HepG2 (cell line): ENCODE data around the gene GJD3. TPM values are rescaled to one million over a fixed set of nuclear protein-coding genes. Genes with fewer than 3 reads are reported as not detected.
A peak's percentile ranks its signal among the peaks of the same experiment; 100 is the strongest.

Experiments
- CCAR2 ChIP-seq: fragments of 200-400 bp; formaldehyde crosslinking; optimal IDR thresholded peaks from 2 replicates; pipeline ENCODE3; 2018; ENCODE audit warnings: low read depth, mild to moderate bottlenecking, low read length, moderate library complexity
- FOXA1 ChIP-seq, 2 experiments: fragments of 450-650 bp in 1 of 2; sonication (generic) in 1 of 2; formaldehyde crosslinking in 1 of 2; IDR thresholded peaks; 2 replicates each; pipeline versions ENCODE4 v1.4.0 to v1.6.1; 2016 to 2020; ENCODE audit warnings: missing genetic modification reagents in 1 of 2
- HMG20B ChIP-seq: conservative IDR thresholded peaks from 2 replicates; pipeline ENCODE4 v1.6.1; 2016; ENCODE audit warnings: missing genetic modification reagents, missing compliant biosample characterization
- HOXA3 ChIP-seq: sonication (generic); formaldehyde crosslinking; IDR thresholded peaks from 2 replicates; pipeline ENCODE4 v1.5.0; 2020; ENCODE audit warnings: missing genetic modification reagents
- KAT8 ChIP-seq: IDR thresholded peaks from 2 replicates; pipeline ENCODE4 v1.6.1; 2016; ENCODE audit warnings: missing genetic modification reagents, missing compliant biosample characterization
- MATR3 ChIP-seq: sonication (generic); formaldehyde crosslinking; IDR thresholded peaks from 2 replicates; pipeline ENCODE4 v1.4.0; 2020; ENCODE audit warnings: missing genetic modification reagents
- RAD51 ChIP-seq: fragments of 450-650 bp; IDR thresholded peaks from 2 replicates; pipeline ENCODE4 v1.6.1; 2016; ENCODE audit warnings: borderline replicate concordance
- SIN3A ChIP-seq: IDR thresholded peaks from 2 replicates; pipeline ENCODE4 v1.6.1; 2011; ENCODE audit warnings: low read depth, mild to moderate bottlenecking, control low read depth, low read length, borderline replicate concordance
- SP2 ChIP-seq: sonication (generic); formaldehyde crosslinking; IDR thresholded peaks from 2 replicates; pipeline ENCODE4 v1.5.1; 2020; ENCODE audit warnings: mild to moderate bottlenecking, missing genetic modification reagents
- TOPORS ChIP-seq: sonication (generic); formaldehyde crosslinking; IDR thresholded peaks from 2 replicates; pipeline ENCODE4 v1.8.0; 2023; ENCODE audit warnings: mild to moderate bottlenecking, missing genetic modification reagents
- YEATS4 ChIP-seq: sonication (generic); formaldehyde crosslinking; IDR thresholded peaks from 2 replicates; pipeline ENCODE4 v1.4.0; 2020; ENCODE audit warnings: missing genetic modification reagents, borderline replicate concordance
- ZBTB2 ChIP-seq: sonication (generic); formaldehyde crosslinking; IDR thresholded peaks from 2 replicates; pipeline ENCODE4 v1.8.0; 2022; ENCODE audit warnings: low read depth, missing genetic modification reagents
- ZBTB21 ChIP-seq: sonication (generic); formaldehyde crosslinking; IDR thresholded peaks from 2 replicates; pipeline ENCODE4 v1.4.0; 2020; ENCODE audit warnings: missing genetic modification reagents
- ZNF17 ChIP-seq: sonication (generic); formaldehyde crosslinking; IDR thresholded peaks from 2 replicates; pipeline ENCODE4 v1.5.0; 2020; ENCODE audit warnings: mild to moderate bottlenecking, missing genetic modification reagents
- ZNF337 ChIP-seq: sonication (generic); formaldehyde crosslinking; IDR thresholded peaks from 2 replicates; pipeline ENCODE4 v1.5.1; 2020; ENCODE audit warnings: missing genetic modification reagents, low read depth, mild to moderate bottlenecking, borderline replicate concordance
- ZNF589 ChIP-seq: sonication (generic); formaldehyde crosslinking; conservative IDR thresholded peaks from 2 replicates; pipeline ENCODE4 v1.8.0; 2022; ENCODE audit warnings: mild to moderate bottlenecking, moderate library complexity, missing genetic modification reagents
- ZNF674 ChIP-seq: sonication (generic); formaldehyde crosslinking; IDR thresholded peaks from 2 replicates; pipeline ENCODE4 v1.5.0; 2020; ENCODE audit warnings: low read depth, mild to moderate bottlenecking, missing genetic modification reagents
- ZNF788 ChIP-seq: sonication (generic); formaldehyde crosslinking; IDR thresholded peaks from 2 replicates; pipeline ENCODE4 v1.5.0; 2020; ENCODE audit warnings: mild to moderate bottlenecking, missing genetic modification reagents, borderline replicate concordance
- polyA plus RNA-seq, 8 experiments: library from polyadenylated mRNA; depleted of rRNA in 3 of 8; stranded (reverse) in 7 of 8; unstranded in 1 of 8; fragments of >200 nt; fragmentation: Illumina TruSeq in 4 of 8; extraction: Trizol in 4 of 8; gene quantifications; 2 replicates each; pipeline versions ENCODE4 v1.2.1 to v1.2.3, GENCODE V29; 2011 to 2016; ENCODE audit warnings: low read depth in 4 of 8, missing spikeins in 1 of 8, mixed read lengths in 1 of 8; ENCODE audit not compliant: insufficient read depth in 1 of 8
- total RNA-seq, 5 experiments: library from RNA; depleted of rRNA; stranded (reverse); fragments of >200 nt; fragmentation: Illumina TruSeq; extraction: Trizol; gene quantifications; 2 replicates each; pipeline ENCODE4 v1.2.3, GENCODE V29; 2016; ENCODE audit warnings: low read depth in 1 of 5
- TF ChIP-seq, protein P1 (sequence below): sonication (generic); formaldehyde crosslinking; IDR thresholded peaks from 2 replicates; pipeline ENCODE4 v1.4.0; 2020; ENCODE audit warnings: mild to moderate bottlenecking, missing genetic modification reagents
- TF ChIP-seq, protein P2 (sequence below): sonication (generic); formaldehyde crosslinking; IDR thresholded peaks from 2 replicates; pipeline ENCODE4 v1.4.0; 2020; ENCODE audit warnings: missing genetic modification reagents
- TF ChIP-seq, protein P3 (sequence below): sonication (generic); formaldehyde crosslinking; IDR thresholded peaks from 2 replicates; pipeline ENCODE4 v1.5.0; 2020; ENCODE audit warnings: missing genetic modification reagents, mild to moderate bottlenecking, borderline replicate concordance

The GJD3 gene
- total and polyA plus RNA-seq, 2 of the 13 experiments (the other 11 are each of a cell fraction or from before 2014, with no cell fraction given), result not detected

DNA sequence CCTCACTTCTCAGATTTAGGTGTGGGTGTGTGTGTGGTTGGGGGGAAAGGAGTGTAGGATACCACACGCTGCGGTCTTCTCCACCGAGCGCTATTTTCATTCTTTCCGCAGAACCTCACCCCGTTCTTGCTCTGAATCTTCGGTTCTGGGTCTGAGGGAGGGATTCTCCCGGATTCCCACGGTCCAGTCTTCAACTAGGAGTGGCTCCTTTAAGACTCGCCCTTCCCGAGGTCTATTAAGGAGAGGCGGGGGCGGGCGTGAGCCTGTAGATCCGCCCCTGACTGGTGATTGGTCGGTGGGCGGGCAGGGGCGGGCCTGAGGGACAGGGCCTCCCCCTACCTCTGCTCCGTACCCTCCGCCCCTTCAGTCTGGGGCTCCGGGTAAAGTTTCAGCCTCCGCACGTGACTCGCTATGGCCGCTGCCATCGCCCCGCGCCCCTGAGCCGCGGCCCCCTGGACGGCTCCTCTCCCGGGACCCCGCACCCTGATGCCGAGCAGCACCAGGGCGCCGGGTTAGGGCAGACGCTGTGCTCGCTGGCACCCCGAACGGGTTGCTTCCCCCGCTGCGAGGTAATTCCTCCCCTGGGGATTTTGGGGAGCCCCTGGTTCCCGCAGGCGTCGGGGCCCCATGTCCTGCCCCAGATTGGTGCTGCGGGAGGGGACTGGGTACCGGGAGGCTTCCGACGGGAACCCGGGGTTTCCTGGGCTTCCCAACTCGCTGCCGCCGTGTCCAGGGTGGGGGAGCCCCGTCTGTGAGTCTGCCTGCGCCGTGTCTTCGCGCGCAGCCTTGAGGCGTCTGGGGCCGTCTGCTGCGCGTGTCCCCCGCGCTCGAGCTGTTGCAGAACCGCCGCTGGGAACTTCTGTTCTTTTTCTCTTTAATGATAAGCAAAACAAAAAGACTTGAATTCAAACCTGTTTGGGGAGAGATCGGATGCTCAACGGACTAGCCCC, 46.4 kb downstream of the GJD3 start (continued):
- no peak for TF ChIP-seq HMG20B (CRISPR knock-in tag)
- TF ChIP-seq ZBTB2 (CRISPR knock-in tag), result 0 out of 2 replicates have a peak, but pooled peaks have one; percentile 30
- TF ChIP-seq ZBTB21 (CRISPR knock-in tag), result no peak
- peak; percentile 80 for TF ChIP-seq YEATS4
- TF ChIP-seq TOPORS (CRISPR knock-in tag), result no peak
- no peak for TF ChIP-seq CCAR2
- TF ChIP-seq, protein P1, sequence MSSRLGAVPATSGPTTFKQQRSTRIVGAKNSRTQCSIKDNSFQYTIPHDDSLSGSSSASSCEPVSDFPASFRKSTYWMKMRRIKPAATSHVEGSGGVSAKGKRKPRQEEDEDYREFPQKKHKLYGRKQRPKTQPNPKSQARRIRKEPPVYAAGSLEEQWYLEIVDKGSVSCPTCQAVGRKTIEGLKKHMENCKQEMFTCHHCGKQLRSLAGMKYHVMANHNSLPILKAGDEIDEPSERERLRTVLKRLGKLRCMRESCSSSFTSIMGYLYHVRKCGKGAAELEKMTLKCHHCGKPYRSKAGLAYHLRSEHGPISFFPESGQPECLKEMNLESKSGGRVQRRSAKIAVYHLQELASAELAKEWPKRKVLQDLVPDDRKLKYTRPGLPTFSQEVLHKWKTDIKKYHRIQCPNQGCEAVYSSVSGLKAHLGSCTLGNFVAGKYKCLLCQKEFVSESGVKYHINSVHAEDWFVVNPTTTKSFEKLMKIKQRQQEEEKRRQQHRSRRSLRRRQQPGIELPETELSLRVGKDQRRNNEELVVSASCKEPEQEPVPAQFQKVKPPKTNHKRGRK (CRISPR knock-in tag), result no peak; the same call in 1 of the 2 replicates
- TF ChIP-seq ZNF589 (CRISPR knock-in tag), result 0 out of 2 replicates have a peak, but pooled peaks have one; percentile 62
- TF ChIP-seq MATR3 (CRISPR knock-in tag), result no peak
- peak; percentile 86 for TF ChIP-seq HOXA3 (CRISPR knock-in tag)
- TF ChIP-seq, protein P2, sequence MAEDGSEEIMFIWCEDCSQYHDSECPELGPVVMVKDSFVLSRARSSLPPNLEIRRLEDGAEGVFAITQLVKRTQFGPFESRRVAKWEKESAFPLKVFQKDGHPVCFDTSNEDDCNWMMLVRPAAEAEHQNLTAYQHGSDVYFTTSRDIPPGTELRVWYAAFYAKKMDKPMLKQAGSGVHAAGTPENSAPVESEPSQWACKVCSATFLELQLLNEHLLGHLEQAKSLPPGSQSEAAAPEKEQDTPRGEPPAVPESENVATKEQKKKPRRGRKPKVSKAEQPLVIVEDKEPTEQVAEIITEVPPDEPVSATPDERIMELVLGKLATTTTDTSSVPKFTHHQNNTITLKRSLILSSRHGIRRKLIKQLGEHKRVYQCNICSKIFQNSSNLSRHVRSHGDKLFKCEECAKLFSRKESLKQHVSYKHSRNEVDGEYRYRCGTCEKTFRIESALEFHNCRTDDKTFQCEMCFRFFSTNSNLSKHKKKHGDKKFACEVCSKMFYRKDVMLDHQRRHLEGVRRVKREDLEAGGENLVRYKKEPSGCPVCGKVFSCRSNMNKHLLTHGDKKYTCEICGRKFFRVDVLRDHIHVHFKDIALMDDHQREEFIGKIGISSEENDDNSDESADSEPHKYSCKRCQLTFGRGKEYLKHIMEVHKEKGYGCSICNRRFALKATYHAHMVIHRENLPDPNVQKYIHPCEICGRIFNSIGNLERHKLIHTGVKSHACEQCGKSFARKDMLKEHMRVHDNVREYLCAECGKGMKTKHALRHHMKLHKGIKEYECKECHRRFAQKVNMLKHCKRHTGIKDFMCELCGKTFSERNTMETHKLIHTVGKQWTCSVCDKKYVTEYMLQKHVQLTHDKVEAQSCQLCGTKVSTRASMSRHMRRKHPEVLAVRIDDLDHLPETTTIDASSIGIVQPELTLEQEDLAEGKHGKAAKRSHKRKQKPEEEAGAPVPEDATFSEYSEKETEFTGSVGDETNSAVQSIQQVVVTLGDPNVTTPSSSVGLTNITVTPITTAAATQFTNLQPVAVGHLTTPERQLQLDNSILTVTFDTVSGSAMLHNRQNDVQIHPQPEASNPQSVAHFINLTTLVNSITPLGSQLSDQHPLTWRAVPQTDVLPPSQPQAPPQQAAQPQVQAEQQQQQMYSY, result no peak
- no peak for TF ChIP-seq RAD51
- TF ChIP-seq KAT8 (CRISPR knock-in tag), result peak; percentile 67; the same call in 1 of the 2 replicates
- TF ChIP-seq ZNF788 (CRISPR knock-in tag), result no peak
- no peak for TF ChIP-seq ZNF337 (CRISPR knock-in tag)
- no peak for TF ChIP-seq FOXA1 (IDR thresholded peaks at IDR 0.05)
- 0 out of 2 replicates have a peak, but pooled peaks have one; percentile 14 for TF ChIP-seq FOXA1 (CRISPR knock-in tag; IDR thresholded peaks at IDR 0.05)
- TF ChIP-seq SP2 (CRISPR knock-in tag), result peak; percentile 66; the same call in 1 of the 2 replicates
- TF ChIP-seq SIN3A, result peak; percentile 73; the same call in 1 of the 2 replicates
- TF ChIP-seq, protein P3, sequence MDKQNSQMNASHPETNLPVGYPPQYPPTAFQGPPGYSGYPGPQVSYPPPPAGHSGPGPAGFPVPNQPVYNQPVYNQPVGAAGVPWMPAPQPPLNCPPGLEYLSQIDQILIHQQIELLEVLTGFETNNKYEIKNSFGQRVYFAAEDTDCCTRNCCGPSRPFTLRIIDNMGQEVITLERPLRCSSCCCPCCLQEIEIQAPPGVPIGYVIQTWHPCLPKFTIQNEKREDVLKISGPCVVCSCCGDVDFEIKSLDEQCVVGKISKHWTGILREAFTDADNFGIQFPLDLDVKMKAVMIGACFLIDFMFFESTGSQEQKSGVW (CRISPR knock-in tag), result no peak
- no peak for TF ChIP-seq ZNF17 (CRISPR knock-in tag)
- TF ChIP-seq ZNF674 (CRISPR knock-in tag), result no peak
